Stimulated activated CD4-positive, alpha-beta T cell treated with anti-CD3 and anti-CD28 coated beads, Interleukin-12 subunit alpha, Interleukin-12 subunit beta, amount 100 ng/mL, for 4 hours (primary cell): Measurements from ENCODE around the gene GALNT16.
"Not testable (repeated sequence)": the region's sequence is repeated elsewhere in the genome, so short reads cannot be mapped to it uniquely, and the experiment has no call there.

Experiments
- DNase-seq: peaks from one replicate; pipeline ENCODE4 v3.0.0-alpha.2; 2020

The GALNT16 gene

DNA sequence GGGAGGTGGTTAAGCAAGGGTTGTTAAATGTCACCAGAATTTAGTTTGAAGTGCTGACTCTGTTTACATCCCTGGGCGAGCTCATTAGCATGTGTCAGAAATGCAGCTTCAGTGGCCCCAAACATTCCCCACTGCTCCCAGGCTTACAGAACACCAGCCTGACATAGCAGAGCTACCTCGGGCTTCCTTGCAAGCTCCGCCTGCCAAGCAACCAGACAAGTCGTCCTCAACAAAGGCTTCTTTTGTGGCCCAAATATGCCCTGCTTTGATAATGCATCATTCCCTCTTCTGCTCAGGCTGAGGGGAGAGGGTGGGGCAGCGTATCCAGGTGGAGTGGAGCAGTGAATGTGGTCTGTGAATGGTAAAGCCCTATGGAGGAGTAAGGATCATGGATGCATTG, 110.1 kb downstream of the GALNT16 start:
- DNase-seq, result no peak

GRCh38 chr14:69372146-69372545, 112.2 kb downstream of the GALNT16 start:
- DNase-seq, result no peak

DNA sequence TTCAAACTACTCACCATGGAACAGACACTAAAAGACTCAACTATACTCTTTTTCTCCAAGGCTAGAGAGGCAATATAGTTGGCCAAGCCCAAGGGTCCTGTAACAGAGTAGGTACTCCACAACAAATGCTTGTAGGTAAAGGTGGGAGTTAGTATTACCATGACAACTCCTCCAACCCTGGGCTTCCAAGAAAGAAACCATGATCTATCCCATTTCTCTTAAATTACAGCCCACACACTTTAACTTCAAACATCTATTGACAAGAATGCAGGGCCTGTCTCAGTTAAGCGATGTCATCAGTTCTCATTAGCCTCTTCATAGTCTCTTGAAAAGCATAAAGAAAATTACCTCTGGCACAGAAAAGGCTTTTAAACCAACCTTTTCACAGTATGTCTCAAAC, 113.1 kb downstream of the GALNT16 start:
- DNase-seq, result no peak

- no peak for DNase-seq
Measured at GRCh38 chr14:69374235-69374634, 114.3 kb downstream of the GALNT16 start.

DNA sequence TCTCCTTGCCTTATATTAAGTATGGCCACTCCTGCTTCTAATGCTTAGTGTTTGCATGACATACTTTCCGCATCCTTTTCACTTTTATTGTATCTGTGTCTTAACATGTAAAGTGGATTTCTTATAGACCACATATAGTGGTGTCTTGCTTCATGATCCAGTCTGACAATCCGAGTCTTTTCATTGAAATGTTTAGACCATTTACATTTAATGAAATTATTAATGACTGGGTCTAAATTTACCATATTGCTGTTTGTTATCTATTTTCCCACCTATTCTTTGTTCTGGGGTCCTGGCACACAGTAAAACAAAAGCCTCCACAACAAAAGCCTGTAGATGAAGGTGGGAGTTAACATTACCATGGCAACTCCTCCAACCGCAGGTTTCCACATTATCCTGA, 115.2 kb downstream of the GALNT16 start:
- DNase-seq, result no peak

DNA sequence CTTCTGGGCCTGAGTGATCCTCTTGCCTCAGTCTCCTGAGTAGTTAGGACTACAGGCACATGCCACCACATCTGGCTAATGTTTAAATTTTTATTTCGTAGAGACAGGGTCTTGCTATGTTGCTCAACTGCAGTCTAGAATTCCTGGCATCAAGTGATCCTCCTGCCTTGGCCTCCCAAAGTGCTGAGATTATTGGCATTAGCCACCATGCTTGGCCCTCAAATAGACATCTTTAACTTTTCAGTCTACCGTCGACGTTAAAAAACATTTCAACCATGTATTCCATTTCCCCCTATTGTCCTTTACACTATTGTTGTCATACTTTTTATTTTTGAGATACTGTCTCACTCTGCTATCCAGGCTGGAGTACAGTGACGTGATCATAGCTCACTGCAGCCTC, 115.8 kb downstream of the GALNT16 start:
- no peak for DNase-seq

DNA sequence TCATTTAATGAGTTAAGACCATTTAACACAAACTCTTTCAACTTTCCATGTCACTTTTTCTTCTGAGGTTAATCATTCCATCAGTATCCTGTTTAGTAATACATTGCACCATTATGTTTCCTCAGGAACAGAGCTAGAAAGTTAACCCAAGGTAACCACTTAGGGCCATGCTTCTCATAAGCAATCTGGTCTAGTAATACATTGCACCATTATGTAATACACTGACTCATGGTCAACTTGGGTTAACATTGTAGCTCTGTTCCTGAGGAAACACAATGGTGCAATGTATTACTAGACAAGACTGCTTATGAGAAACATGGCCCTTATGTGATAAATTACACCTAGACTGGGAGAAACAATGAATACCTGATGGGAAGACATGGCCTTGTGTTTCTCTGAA, 116.5 kb downstream of the GALNT16 start:
- no peak for DNase-seq

GRCh38 chr14:69378274-69378673, 118.3 kb downstream of the GALNT16 start:
- DNase-seq, result no peak

DNA sequence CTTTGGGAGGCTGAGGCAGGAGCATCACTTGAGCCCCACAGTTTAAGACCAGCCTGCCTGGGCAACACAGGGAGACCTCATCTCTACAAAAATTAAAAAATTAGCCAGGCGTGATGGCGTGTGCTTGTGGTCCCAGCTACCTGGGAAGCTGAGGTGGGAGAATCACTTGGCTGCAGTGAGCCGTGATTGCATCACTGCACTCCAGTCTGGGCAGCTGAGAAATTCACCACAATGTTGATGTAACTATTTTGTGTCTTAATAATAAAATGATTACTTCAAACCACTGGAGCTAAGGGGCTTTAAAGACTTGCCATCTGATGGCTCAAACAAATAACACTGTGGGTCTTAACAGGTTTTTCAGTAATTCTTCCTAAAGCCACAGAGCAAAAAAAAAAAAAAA, 127.4 kb downstream of the GALNT16 start:
- DNase-seq, result no peak

DNA sequence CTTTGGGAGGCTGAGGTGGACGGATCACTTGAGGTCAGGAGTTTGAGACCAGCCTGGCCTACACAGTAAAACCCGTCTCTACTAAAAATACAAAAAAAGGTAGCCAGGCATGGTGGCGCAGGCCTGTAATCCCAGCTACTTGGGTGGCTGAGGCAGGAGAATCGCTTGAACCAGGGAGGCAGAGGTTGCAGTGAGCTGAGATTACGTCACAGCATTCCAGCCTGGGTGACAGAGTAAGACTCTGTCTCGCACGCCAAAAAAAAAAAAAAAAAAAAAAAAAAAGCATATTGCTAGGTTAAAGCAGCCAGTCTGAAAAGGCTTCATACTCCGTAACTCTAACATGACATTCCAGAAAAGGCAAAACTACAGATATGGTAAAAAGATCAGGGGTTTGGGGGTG, 131.4 kb downstream of the GALNT16 start:
- DNase-seq, result not testable (repeated sequence)

GRCh38 chr14:69392481-69392880, 132.5 kb downstream of the GALNT16 start:
- DNase-seq, result no peak

DNA sequence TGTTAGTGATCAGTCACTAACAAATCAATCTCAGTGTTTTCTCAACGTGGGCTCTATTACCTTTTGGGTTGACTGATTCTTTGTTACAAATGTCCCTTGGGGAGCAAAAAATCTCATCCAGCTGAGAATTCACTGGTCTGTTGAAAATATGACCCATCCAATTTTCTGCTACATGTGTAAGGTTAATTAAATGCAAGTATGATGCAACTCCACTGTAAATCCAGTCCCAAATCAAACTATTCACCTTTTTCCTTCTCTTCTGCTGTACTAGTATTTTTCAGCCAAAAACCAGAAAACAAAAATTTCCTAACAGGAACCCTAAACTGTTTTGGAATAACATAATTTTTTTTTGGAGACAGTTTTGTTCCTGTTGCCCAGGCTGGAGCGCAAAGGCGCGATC, 136.0 kb downstream of the GALNT16 start:
- no peak for DNase-seq

DNA sequence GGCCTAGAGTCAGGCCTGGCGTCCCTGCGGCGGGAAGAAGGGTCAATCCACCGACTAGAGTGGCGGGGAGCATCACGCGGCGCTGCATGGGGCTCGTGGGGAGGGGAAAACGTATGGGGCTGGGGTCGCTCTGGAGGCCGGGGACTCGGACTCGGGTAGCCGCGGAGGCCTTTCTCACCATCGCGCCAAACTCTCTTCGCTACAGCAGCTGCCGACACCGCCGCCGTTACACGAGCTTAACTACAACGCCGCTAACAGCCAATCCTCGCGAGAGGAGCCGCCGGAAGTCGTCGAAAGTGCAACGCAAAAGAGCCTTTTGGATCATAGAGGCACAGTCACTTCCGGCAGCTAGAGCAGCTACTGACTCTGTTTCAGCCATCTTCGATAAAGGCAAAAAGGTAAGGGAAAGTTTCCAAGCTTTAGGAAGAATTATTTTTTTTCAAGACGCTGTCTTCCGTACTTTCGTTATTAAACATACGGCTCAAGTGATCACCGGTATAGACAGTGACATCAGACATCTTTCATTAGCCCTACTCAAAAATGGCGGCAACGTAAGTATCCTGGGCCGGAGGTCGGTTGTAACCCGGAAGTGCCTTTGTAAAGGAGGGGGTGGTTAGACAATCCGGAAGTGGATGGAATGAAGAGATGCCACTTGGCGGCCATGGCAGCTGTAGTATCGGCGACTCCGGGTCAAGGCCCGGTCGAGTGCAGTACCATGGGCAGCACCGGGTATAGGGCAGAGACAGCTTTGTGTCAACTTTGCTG, 138.3 kb downstream of the GALNT16 start, which contains the start of the genes ERH and SLC39A9:
Gene ERH (minus strand): TSS at position 247 of the 765 bp plus-strand sequence. CDS start 66 bp downstream, at position 181.
Gene SLC39A9 (plus strand): TSS at position 640 of the 765 bp plus-strand sequence. CDS start 678 bp downstream, outside the sequence.
- peak; percentile 89 for DNase-seq

DNA sequence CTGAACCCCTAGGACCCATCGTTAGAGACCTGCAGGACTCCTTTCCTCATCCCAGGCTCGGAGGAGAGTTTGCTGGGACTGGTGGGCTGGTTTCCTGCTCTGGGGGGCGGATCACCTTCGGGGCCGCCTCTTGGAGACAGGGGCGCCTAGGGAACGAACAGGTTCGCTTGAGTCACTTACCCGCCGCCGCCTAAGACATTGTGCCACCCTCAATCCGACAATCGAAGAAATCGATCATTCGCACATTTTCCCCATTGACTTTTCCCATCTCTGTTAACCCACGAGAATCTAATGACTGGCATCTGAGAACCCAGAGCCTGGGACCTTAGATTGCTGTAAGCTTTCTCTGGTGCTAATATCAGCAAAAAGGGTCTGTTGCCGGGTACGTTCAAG, 138.9 kb downstream of the GALNT16 start:
- no peak for DNase-seq

DNA sequence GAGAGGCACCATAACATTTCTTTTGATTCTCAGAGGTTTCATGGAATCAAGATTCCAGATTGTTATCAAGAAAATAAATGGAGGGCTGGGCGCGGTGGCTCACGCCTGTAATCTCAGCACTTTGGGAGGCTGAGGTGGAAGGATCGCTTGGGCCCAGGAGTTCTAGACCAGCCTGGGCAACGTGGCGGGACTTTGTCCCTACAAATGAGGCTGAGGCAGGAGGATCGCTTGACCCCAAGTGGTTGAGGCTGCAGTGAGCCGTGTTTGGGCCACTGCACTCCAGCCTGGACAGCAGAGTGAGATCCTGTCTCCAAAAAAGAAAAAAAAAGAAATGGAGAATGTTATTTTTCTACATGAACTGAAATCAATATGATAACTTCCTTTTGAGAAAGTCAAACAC, 139.8 kb downstream of the GALNT16 start:
- DNase-seq, result no peak

DNA sequence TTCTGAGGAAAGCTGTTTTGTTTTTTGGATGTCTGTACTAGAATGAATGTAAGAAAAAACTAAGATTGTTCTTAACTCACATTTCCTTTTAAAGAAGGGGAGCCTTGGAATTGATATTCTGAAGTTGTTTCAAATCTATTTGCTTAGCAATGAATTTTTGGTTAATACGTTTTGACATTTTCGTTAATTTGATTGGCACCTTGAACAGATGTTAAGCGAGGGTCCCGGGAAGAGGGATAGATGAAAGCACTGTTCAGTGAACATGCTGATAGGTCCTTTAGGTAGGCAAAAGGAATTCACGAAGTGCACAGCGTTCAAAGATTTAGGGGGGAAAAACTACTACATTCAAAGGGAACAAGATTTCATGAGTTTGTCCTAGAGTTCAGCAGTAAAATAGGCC, 140.2 kb downstream of the GALNT16 start:
- DNase-seq, result no peak

- DNase-seq, result no peak
Measured at GRCh38 chr14:69401841-69402240, 141.9 kb downstream of the GALNT16 start.

DNA sequence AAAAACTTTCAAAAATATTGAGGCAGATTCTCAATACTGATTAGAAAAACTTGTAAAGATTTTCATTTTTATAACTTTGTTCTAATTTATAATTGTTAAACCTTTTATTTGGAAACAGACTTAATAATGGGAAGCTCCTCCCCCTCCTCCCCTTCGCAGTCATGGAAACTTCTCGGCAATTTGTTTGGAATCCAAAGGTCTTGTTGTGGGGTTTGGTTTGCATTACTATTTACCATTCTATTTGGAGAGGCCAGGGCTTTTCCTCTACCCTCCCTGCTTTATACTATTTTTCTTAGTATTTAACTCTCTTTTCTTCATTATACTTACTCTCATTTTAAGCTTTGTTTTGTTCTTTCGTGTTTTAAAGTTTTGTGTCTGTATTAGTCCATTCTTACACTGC, 144.5 kb downstream of the GALNT16 start:
- DNase-seq, result no peak

- no peak for DNase-seq
Measured at GRCh38 chr14:69404883-69405282, 144.9 kb downstream of the GALNT16 start.

DNA sequence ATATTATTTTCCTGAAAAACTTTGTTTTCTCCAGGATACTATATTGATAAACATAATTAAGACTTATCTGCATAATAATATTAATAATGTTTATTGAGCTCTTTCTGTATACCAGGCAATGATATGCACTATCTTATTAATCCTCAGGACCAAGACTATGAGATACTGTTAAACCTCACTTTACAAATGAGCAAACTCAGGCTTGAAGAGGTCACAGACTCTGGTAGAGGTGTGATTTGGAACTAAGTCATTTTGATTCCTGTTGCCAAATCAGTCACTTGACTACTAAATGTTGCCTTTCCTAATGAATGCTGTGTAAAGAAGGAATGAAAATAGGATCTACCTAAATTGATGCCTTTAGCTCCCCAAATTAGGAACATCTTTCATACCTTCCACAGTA, 145.8 kb downstream of the GALNT16 start:
- no peak for DNase-seq
